Measurements from ENCODE around the gene CABP1.

Gene CABP1

GRCh38 chr12:120639771-120640721 lies at the start of gene CABP1:
CABP1 (plus strand) TSS chr12:120640626; CDS start chr12:120640686, 60 bp downstream.
- Histone ChIP-seq H3K36me3 (ENCODE audit: control insufficient read depth, insufficient read depth, low read length) (no peaks in the 10 kb centered on the region), H3K4me1 (peaks cover 23% of the 10 kb centered on the region), H3K9ac (peak within 1 kb of the TSS; percentile 38), H3K4me2 (ENCODE audit: low read length) (peak within 1 kb of the TSS; percentile 81), H2AFZ (peak within 1 kb of the TSS; percentile 94), H3K27ac (peak within 1 kb of the TSS; percentile 65), H3K79me2 (peaks cover 23% of the 10 kb centered on the region), H3K4me3 (ENCODE audit: low read depth, low read length) (peak within 1 kb of the TSS; percentile 46), H3K9me3 (ENCODE audit: control insufficient read depth, low read length) (no peaks in the 10 kb centered on the region), H3K27me3 (ENCODE audit: control insufficient read depth, insufficient read depth, low read length) (no peaks in the 10 kb centered on the region)
- TF ChIP-seq, protein P1, sequence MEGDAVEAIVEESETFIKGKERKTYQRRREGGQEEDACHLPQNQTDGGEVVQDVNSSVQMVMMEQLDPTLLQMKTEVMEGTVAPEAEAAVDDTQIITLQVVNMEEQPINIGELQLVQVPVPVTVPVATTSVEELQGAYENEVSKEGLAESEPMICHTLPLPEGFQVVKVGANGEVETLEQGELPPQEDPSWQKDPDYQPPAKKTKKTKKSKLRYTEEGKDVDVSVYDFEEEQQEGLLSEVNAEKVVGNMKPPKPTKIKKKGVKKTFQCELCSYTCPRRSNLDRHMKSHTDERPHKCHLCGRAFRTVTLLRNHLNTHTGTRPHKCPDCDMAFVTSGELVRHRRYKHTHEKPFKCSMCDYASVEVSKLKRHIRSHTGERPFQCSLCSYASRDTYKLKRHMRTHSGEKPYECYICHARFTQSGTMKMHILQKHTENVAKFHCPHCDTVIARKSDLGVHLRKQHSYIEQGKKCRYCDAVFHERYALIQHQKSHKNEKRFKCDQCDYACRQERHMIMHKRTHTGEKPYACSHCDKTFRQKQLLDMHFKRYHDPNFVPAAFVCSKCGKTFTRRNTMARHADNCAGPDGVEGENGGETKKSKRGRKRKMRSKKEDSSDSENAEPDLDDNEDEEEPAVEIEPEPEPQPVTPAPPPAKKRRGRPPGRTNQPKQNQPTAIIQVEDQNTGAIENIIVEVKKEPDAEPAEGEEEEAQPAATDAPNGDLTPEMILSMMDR (IDR thresholded peaks at IDR 0.05) = peak; percentile 78

GRCh38 chr12:120590741-120591407 lies 49.6 kb upstream of the CABP1 start:
- no peak overlapping the region for H3K27ac ChIP-seq
- no peaks in the 10 kb centered on the region for H3K4me1 ChIP-seq
- no peak overlapping the region for H2AFZ ChIP-seq
- no peaks in the 10 kb centered on the region for H3K27me3 ChIP-seq (ENCODE audit: control insufficient read depth, insufficient read depth, low read length)
- no peaks in the 10 kb centered on the region for H3K79me2 ChIP-seq
- TF ChIP-seq, protein P1 (IDR thresholded peaks at IDR 0.05) = no peak
- H3K36me3 ChIP-seq (ENCODE audit: control insufficient read depth, insufficient read depth, low read length) = no peaks in the 10 kb centered on the region
- H3K9me3 ChIP-seq (ENCODE audit: control insufficient read depth, low read length) = no peaks in the 10 kb centered on the region
- H3K4me2 ChIP-seq (ENCODE audit: low read length) = no peak overlapping the region
- no peak overlapping the region for H3K9ac ChIP-seq
- no peak overlapping the region for H3K4me3 ChIP-seq (ENCODE audit: low read depth, low read length)

DNA sequence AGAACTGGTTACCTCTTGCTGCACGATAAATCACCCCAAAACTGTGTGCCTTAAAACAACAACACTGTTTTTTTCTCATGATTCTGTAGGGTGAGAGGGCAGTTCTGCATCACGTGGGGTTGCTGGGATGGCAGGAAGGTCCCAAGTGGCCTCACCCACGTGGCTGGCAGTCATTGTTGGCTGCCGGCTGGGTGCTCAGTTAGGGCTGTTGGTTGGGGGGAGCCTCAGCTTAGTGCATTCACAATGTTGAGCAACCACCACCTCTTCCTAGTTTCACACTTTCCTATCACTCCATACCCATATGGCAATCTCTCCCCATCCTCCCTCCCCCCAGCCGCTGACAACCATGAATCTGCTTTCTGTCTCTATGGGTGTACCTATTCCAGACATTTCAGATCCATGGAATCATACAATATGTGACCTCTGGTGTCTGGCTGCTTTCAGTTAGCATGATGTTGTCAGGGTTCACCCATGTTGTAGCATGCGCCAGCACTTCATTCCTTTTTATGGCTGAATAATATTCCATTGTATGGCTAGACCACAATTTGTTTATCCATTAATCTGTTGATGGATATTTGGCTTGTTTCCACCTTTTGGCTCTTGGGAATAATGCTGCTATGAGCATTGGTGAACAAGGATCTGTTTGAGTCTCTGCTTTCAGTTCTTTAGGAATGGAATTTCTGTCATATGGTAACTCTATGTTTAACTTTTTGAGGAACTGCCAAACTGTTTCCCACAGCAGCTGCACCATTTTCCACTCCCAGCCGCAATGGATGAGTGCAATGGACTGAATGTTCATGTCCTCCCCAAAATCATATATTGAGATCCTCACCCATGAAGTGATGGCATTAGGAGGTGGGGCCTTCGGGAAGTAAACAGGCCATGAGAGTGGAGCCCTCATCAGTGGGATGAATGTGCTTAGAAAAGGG lies 48.0 kb upstream of the CABP1 start:
- H3K27me3 ChIP-seq (ENCODE audit: control insufficient read depth, insufficient read depth, low read length) = no peaks in the 10 kb centered on the region
- H3K4me1 ChIP-seq = no peaks in the 10 kb centered on the region
- TF ChIP-seq, protein P1 (IDR thresholded peaks at IDR 0.05) = no peak
- no peaks in the 10 kb centered on the region for H3K79me2 ChIP-seq
- H3K9me3 ChIP-seq (ENCODE audit: control insufficient read depth, low read length) = no peaks in the 10 kb centered on the region
- H2AFZ ChIP-seq = no peak overlapping the region
- no peak overlapping the region for H3K4me3 ChIP-seq (ENCODE audit: low read depth, low read length)
- no peak overlapping the region for H3K9ac ChIP-seq
- H3K27ac ChIP-seq = no peak overlapping the region
- H3K36me3 ChIP-seq (ENCODE audit: control insufficient read depth, insufficient read depth, low read length) = no peaks in the 10 kb centered on the region
- H3K4me2 ChIP-seq (ENCODE audit: low read length) = no peak overlapping the region

GRCh38 chr12:120596901-120597300 lies 43.5 kb upstream of the CABP1 start:
- no peak overlapping the region for H3K9ac ChIP-seq
- no peak overlapping the region for H3K4me3 ChIP-seq (ENCODE audit: low read depth, low read length)
- no peaks in the 10 kb centered on the region for H3K36me3 ChIP-seq (ENCODE audit: control insufficient read depth, insufficient read depth, low read length)
- H3K9me3 ChIP-seq (ENCODE audit: control insufficient read depth, low read length) = no peaks in the 10 kb centered on the region
- no peak overlapping the region for H3K27ac ChIP-seq
- H2AFZ ChIP-seq = no peak overlapping the region
- H3K4me2 ChIP-seq (ENCODE audit: low read length) = no peak overlapping the region
- H3K4me1 ChIP-seq = no peaks in the 10 kb centered on the region
- H3K79me2 ChIP-seq = no peaks in the 10 kb centered on the region
- TF ChIP-seq, protein P1 (IDR thresholded peaks at IDR 0.05) = no peak
- H3K27me3 ChIP-seq (ENCODE audit: control insufficient read depth, insufficient read depth, low read length) = no peaks in the 10 kb centered on the region

Data from parathyroid adenoma (tissue), 2 donors.